IMR-90 (cell line): Measurements from ENCODE around the gene EEPD1. TPM values are rescaled to one million over a fixed set of nuclear protein-coding genes. Genes with fewer than 3 reads are reported as not detected.

Experiments used
- ATAC-seq: fragments of 200-7000 bp; cut with Tn5 transposase; 2 replicates; pipeline ENCODE4 v1.9.1; 2020; ENCODE audit warnings: low read depth, mild to moderate bottlenecking, moderate library complexity
- BruUV-seq: library from RNA; stranded (reverse); fragments of 400-500 nt; replicated peaks from 2 replicates; lab custom pipeline; 2021; lab: Mats Ljungman, UMichigan
- CTCF ChIA-PET: fragments of 300-600 bp; formaldehyde crosslinking; extraction: SDS; loops from one replicate; lab custom pipeline; 2021; ENCODE audit warnings: antibody characterized with exemption; lab: Yijun Ruan, JAX
- POLR2A ChIA-PET: fragments of 300-600 bp; sonication (Branson Sonifier 250); formaldehyde crosslinking; loops from one replicate; lab custom pipeline; 2022; ENCODE audit warnings: antibody characterized with exemption; ENCODE audit not compliant: unreplicated experiment; lab: Charles Lee
- DNase-seq: peaks from one replicate; pipeline ENCODE4 v3.0.0; 2013
- H2AFZ ChIP-seq: replicated peaks from 2 replicates; pipeline ENCODE3; 2013; ENCODE audit warnings: low read length, mild to moderate bottlenecking; ENCODE audit not compliant: poor library complexity
- H2AK5ac ChIP-seq: 2 replicates; pipeline ENCODE4 v1.6.1; 2013; ENCODE audit warnings: low read depth, low read length, inconsistent platforms
- H2AK9ac ChIP-seq: replicated peaks from 2 replicates; pipeline ENCODE3; 2013; ENCODE audit warnings: mild to moderate bottlenecking, low read depth, low read length, moderate library complexity; ENCODE audit not compliant: poor library complexity
- H2BK120ac ChIP-seq: 2 replicates; pipeline ENCODE4 v1.6.1; 2013; ENCODE audit warnings: low read depth, low read length, inconsistent platforms
- H2BK15ac ChIP-seq: 3 replicates; pipeline ENCODE4 v1.6.1; 2013; ENCODE audit warnings: low read depth, low read length, inconsistent platforms
- H2BK20ac ChIP-seq: 2 replicates; pipeline ENCODE4 v1.6.1; 2013; ENCODE audit warnings: low read depth, mild to moderate bottlenecking, inconsistent platforms, low read length, moderate library complexity
- H2BK5ac ChIP-seq: 2 replicates; pipeline ENCODE4 v1.6.1; 2013; ENCODE audit warnings: mild to moderate bottlenecking, low read depth, low read length, inconsistent platforms; ENCODE audit not compliant: poor library complexity, severe bottlenecking
- H3K14ac ChIP-seq: replicated peaks from 2 replicates; pipeline ENCODE4 v1.6.1; 2013; ENCODE audit warnings: low read depth, low read length, inconsistent platforms
- H3K18ac ChIP-seq: 2 replicates; pipeline ENCODE4 v1.6.1; 2013; ENCODE audit warnings: low read depth, low read length, control low read depth
- H3K23ac ChIP-seq: 2 replicates; pipeline ENCODE4 v1.6.1; 2013; ENCODE audit warnings: low read depth, low read length, inconsistent platforms
- H3K27ac ChIP-seq: 2 replicates; pipeline ENCODE4 v1.5.1; 2013; ENCODE audit warnings: mild to moderate bottlenecking, control low read depth, low read length; ENCODE audit not compliant: insufficient read depth
- H3K27me3 ChIP-seq: 2 replicates; pipeline ENCODE4 v1.6.1; 2013; ENCODE audit warnings: low read length; ENCODE audit not compliant: control insufficient read depth, insufficient read depth
- H3K36me3 ChIP-seq: 2 replicates; pipeline ENCODE4 v1.6.1; 2013; ENCODE audit warnings: low read length, mixed read lengths; ENCODE audit not compliant: control insufficient read depth, insufficient read depth
- H3K4ac ChIP-seq: 2 replicates; pipeline ENCODE4 v1.6.1; 2013; ENCODE audit warnings: low read depth, low read length, inconsistent platforms
- H3K4me1 ChIP-seq: 2 replicates; pipeline ENCODE4 v1.6.1; 2013; ENCODE audit warnings: low read length, mixed read lengths; ENCODE audit not compliant: control insufficient read depth, insufficient read depth
- H3K4me2 ChIP-seq: 2 replicates; pipeline ENCODE4 v1.6.1; 2013; ENCODE audit warnings: low read depth, mild to moderate bottlenecking, control low read depth, low read length, moderate library complexity
- H3K4me3 ChIP-seq: 2 replicates; pipeline ENCODE4 v1.5.1; 2013; ENCODE audit warnings: low read depth, mild to moderate bottlenecking, control low read depth, low read length, moderate library complexity; ENCODE audit not compliant: insufficient read depth
- H3K56ac ChIP-seq: 2 replicates; pipeline ENCODE4 v1.6.1; 2013; ENCODE audit warnings: low read length, inconsistent platforms; ENCODE audit not compliant: insufficient read depth; ENCODE audit errors: extremely low read depth
- H3K79me1 ChIP-seq, 2 experiments: 2 replicates each; pipeline ENCODE4 v1.6.1; 2013; ENCODE audit warnings: low read length in 2 of 2, inconsistent platforms in 1 of 2, low read depth in 1 of 2
- H3K9ac ChIP-seq: 2 replicates; pipeline ENCODE4 v1.6.1; 2013; ENCODE audit warnings: low read depth, low read length, control low read depth
- H3K9me1 ChIP-seq: 2 replicates; pipeline ENCODE4 v1.6.1; 2013; ENCODE audit warnings: low read length, inconsistent platforms; ENCODE audit not compliant: insufficient read depth
- H3K9me3 ChIP-seq: 2 replicates; pipeline ENCODE4 v1.6.1; 2013; ENCODE audit warnings: low read length; ENCODE audit not compliant: control insufficient read depth, insufficient read depth
- H4K20me1 ChIP-seq: 2 replicates; pipeline ENCODE4 v1.6.1; 2013; ENCODE audit warnings: low read length, inconsistent platforms; ENCODE audit not compliant: insufficient read depth
- H4K5ac ChIP-seq: 2 replicates; pipeline ENCODE4 v1.6.1; 2013; ENCODE audit warnings: mild to moderate bottlenecking, low read depth, low read length, control low read depth
- H4K8ac ChIP-seq, 2 experiments: 2 replicates each; pipeline ENCODE4 v1.6.1; 2013; ENCODE audit warnings: low read depth in 2 of 2, low read length in 2 of 2, control low read depth in 1 of 2, inconsistent platforms in 1 of 2
- H4K91ac ChIP-seq: 2 replicates; pipeline ENCODE4 v1.6.1; 2013; ENCODE audit warnings: low read depth, low read length, inconsistent platforms; ENCODE audit not compliant: insufficient read depth
- BHLHE40 ChIP-seq: fragments of 150-350 bp; IDR thresholded peaks from 2 replicates; pipeline ENCODE4 v1.6.1; 2016; ENCODE audit warnings: mild to moderate bottlenecking, low read depth, low read length
- FOS ChIP-seq: fragments of 150-350 bp; IDR thresholded peaks from 2 replicates; pipeline ENCODE4 v1.6.1; 2016; ENCODE audit warnings: low read depth, low read length
- MAFK ChIP-seq: IDR thresholded peaks from 2 replicates; pipeline ENCODE4 v1.6.1; 2012; ENCODE audit warnings: low read depth, low read length, improper control_type of control experiment
- MAZ ChIP-seq: IDR thresholded peaks from 2 replicates; pipeline ENCODE4 v1.6.1; 2012; ENCODE audit warnings: low read depth, mild to moderate bottlenecking, low read length, improper control_type of control experiment, moderate library complexity, borderline replicate concordance
- RCOR1 ChIP-seq: IDR thresholded peaks from 2 replicates; pipeline ENCODE4 v1.6.1; 2012; ENCODE audit warnings: mild to moderate bottlenecking, low read length, improper control_type of control experiment; ENCODE audit not compliant: insufficient replicate concordance
- RFX5 ChIP-seq: IDR thresholded peaks from 2 replicates; pipeline ENCODE4 v1.8.0; 2012; ENCODE audit warnings: low read depth, mild to moderate bottlenecking, low read length, moderate library complexity
- SMC3 ChIP-seq: fragments of 150-350 bp; IDR thresholded peaks from 2 replicates; pipeline ENCODE4 v1.6.1; 2016; ENCODE audit warnings: low read depth, mild to moderate bottlenecking, antibody characterized with exemption, low read length, moderate library complexity
- WGBS, 2 experiments: methylation state at CpG; one replicate each; pipeline versions ENCODE4 v1.1.5 to v1.1.7; 2013; ENCODE audit warnings: missing lambda C conversion rate in 2 of 2; ENCODE audit not compliant: insufficient read length in 1 of 2; ENCODE audit errors: extremely low coverage in 2 of 2; 5-methylcytosine and 5-hydroxymethylcytosine counted together
- dilution Hi-C: fragments of 300-500 bp; cut with HindIII; formaldehyde crosslinking; loops from one replicate; pipeline ENCODE4 v1.14.3; 2018; ENCODE audit warnings: low sequenced_read_pairs; ENCODE audit not compliant: unreplicated experiment
- in situ Hi-C: fragments of 300-500 bp; cut with MboI; formaldehyde crosslinking; loops from 3 replicates; pipeline ENCODE4 v1.14.3; 2019; ENCODE audit warnings: low sequenced_read_pairs, inconsistent platforms, mixed read lengths
- intact Hi-C: fragments of 100-400 bp; cut with micrococcal nuclease; formaldehyde crosslinking; loops from 2 replicates; pipeline ENCODE4 v1.10.0; 2022
- polyA plus RNA-seq, 3 experiments: library from polyadenylated mRNA; depleted of rRNA; stranded (reverse); fragments of >200 nt; gene quantifications; 2 replicates each; pipeline ENCODE4 v1.2.3, GENCODE V29; 2012; ENCODE audit warnings: low replicate concordance in 1 of 3
- total RNA-seq: library from RNA; depleted of rRNA; stranded (reverse); fragments of >200 nt; gene quantifications from 2 replicates; pipeline ENCODE4 v1.2.3, GENCODE V29; 2012
- TF ChIP-seq, protein P1 (sequence below): fragments of 150-350 bp; IDR thresholded peaks from 2 replicates; pipeline ENCODE4 v1.6.1; 2017; ENCODE audit warnings: mild to moderate bottlenecking, antibody characterized with exemption, low read length, low read depth
- TF ChIP-seq, protein P2 (sequence below): fragments of 150-350 bp; IDR thresholded peaks from 2 replicates; pipeline ENCODE4 v1.6.1; 2016; ENCODE audit warnings: low read depth, mild to moderate bottlenecking, low read length, moderate library complexity, borderline replicate concordance

The EEPD1 gene
- total and polyA plus RNA-seq, 2 of the 4 experiments (the other 2 are of a cell fraction), result 7.3 to 15.2 TPM

DNA sequence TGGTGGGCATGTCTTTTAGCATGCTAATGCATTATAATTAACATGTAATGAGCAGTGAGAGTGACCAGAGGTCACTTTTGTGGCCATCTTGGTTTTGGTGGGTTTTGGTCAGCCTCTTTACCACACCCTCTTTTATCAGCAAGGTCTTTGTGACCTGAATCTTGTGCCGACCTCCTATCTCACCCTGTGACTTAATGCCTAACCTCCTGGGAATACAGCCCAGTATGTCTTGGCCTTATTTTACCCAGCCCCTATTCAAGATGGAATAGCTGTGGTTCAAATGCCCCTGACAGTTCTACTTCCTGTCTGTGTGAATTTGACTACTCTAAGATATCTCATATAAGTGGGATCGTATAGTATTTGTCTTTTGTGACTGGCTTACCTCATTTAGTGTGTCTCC is 85.1 kb downstream of the EEPD1 start:
- Histone ChIP-seq H4K5ac (no peak overlapping the region), H2BK20ac (no peak overlapping the region), H4K91ac (no peak overlapping the region), H3K36me3 (peaks cover 3% of the 10 kb centered on the region; the same call in 1 of the 2 replicates), H3K23ac (no peak overlapping the region), H2AK5ac (no peak overlapping the region), H3K27me3 (no peaks in the 10 kb centered on the region), H3K4me2 (no peak overlapping the region), H2BK120ac (no peak overlapping the region), H2AFZ (no peak overlapping the region), H3K56ac (no peak overlapping the region), H3K18ac (no peak overlapping the region), H3K9me1 (peaks cover 8% of the 10 kb centered on the region), H3K4me3 (no peak overlapping the region), H3K9ac (no peak overlapping the region), H3K14ac (no peak overlapping the region), H4K20me1 (no peaks in the 10 kb centered on the region), H3K27ac (no peak overlapping the region), H3K9me3 (no peaks in the 10 kb centered on the region), H3K79me1 (peaks cover 4 to 21% of the 10 kb centered on the region in 2 experiments), H4K8ac (no peak overlapping the region), H2BK15ac (no peak overlapping the region), H2AK9ac (no peak overlapping the region), H2BK5ac (no peak overlapping the region), H3K4me1 (peaks cover 5% of the 10 kb centered on the region), H3K4ac (no peak overlapping the region)
- WGBS, 2 experiments, result no CpG with 5 or more reads among the region's 2 CpGs
- BruUV-seq, result no TSS peak
- ChIA-PET CTCF (no interaction called here), POLR2A (no interaction called here)
- intact Hi-C loops, result no loop called here
- no peak for DNase-seq
- in situ Hi-C loops, result no loop called here
- no peak for ATAC-seq
- TF ChIP-seq MAZ (no peak), RCOR1 (no peak), SMC3 (no peak), FOS (no peak), BHLHE40 (no peak), RFX5 (no peak), MAFK (no peak)
- TF ChIP-seq, protein P1, sequence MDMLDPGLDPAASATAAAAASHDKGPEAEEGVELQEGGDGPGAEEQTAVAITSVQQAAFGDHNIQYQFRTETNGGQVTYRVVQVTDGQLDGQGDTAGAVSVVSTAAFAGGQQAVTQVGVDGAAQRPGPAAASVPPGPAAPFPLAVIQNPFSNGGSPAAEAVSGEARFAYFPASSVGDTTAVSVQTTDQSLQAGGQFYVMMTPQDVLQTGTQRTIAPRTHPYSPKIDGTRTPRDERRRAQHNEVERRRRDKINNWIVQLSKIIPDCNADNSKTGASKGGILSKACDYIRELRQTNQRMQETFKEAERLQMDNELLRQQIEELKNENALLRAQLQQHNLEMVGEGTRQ, result no peak
- TF ChIP-seq, protein P2, sequence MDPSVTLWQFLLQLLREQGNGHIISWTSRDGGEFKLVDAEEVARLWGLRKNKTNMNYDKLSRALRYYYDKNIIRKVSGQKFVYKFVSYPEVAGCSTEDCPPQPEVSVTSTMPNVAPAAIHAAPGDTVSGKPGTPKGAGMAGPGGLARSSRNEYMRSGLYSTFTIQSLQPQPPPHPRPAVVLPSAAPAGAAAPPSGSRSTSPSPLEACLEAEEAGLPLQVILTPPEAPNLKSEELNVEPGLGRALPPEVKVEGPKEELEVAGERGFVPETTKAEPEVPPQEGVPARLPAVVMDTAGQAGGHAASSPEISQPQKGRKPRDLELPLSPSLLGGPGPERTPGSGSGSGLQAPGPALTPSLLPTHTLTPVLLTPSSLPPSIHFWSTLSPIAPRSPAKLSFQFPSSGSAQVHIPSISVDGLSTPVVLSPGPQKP, result no peak
- dilution Hi-C loops, result no loop called here
